Iris pigment epithelial cell (primary cell): ENCODE measurements around the gene SOS1.

Experiments used
- DNase-seq: peaks from one replicate; pipeline ENCODE4 v3.0.0-alpha.2; 2011; ENCODE audit warnings: low read depth

Gene SOS1

GRCh38 chr2:39024833-39025232 is 96.0 kb downstream of the SOS1 start:
- peak; percentile 43 for DNase-seq

GRCh38 chr2:39023649-39024048 is 97.2 kb downstream of the SOS1 start:
- no peak for DNase-seq

GRCh38 chr2:39022642-39023235 is 98.1 kb downstream of the SOS1 start:
- DNase-seq: no peak

GRCh38 chr2:39020383-39020782 is 100.5 kb downstream of the SOS1 start:
- DNase-seq: no peak

GRCh38 chr2:39018638-39019037 is 102.2 kb downstream of the SOS1 start:
- DNase-seq: no peak

GRCh38 chr2:39017334-39017733 is 103.5 kb downstream of the SOS1 start:
- DNase-seq: no peak

- no peak for DNase-seq
These were observed 105.4 kb downstream of the SOS1 start for GRCh38 chr2:39015424-39015823.

- DNase-seq: no peak
These were observed 107.0 kb downstream of the SOS1 start for GRCh38 chr2:39013871-39014270.

- DNase-seq: peak; percentile 70
These were observed 112.2 kb downstream of the SOS1 start for GRCh38 chr2:39008665-39009064.

GRCh38 chr2:39007875-39008504 is 112.9 kb downstream of the SOS1 start:
- DNase-seq: no peak

- no peak for DNase-seq
These were observed 120.3 kb downstream of the SOS1 start for GRCh38 chr2:39000552-39000951.

- DNase-seq: peak; percentile 98
These were observed 123.1 kb downstream of the SOS1 start for GRCh38 chr2:38997781-38998180.

- no peak for DNase-seq
These were observed 129.0 kb downstream of the SOS1 start for GRCh38 chr2:38991899-38992298.

- no peak for DNase-seq
These were observed 132.1 kb downstream of the SOS1 start for GRCh38 chr2:38988716-38989115.

- no peak for DNase-seq
These were observed 138.4 kb downstream of the SOS1 start for GRCh38 chr2:38982498-38982897.

- no peak for DNase-seq
These were observed 139.0 kb downstream of the SOS1 start for GRCh38 chr2:38981670-38982357.

GRCh38 chr2:38981003-38981669 is 139.7 kb downstream of the SOS1 start:
- no peak for DNase-seq

GRCh38 chr2:38978908-38979307 is 141.9 kb downstream of the SOS1 start:
- no peak for DNase-seq

GRCh38 chr2:38978296-38978903 is 142.5 kb downstream of the SOS1 start:
- no peak for DNase-seq

- DNase-seq: no peak
These were observed 143.8 kb downstream of the SOS1 start for GRCh38 chr2:38977047-38977446.

- no peak for DNase-seq
These were observed 145.8 kb downstream of the SOS1 start for GRCh38 chr2:38975042-38975441.

GRCh38 chr2:38973266-38973665 is 147.6 kb downstream of the SOS1 start:
- no peak for DNase-seq

GRCh38 chr2:38971377-38971776 is 149.5 kb downstream of the SOS1 start:
- no peak for DNase-seq
